ENCODE results near the gene ABI2.

ABI2 gene

GRCh38 chr2:203442463-203442862, 114.3 kb downstream of the ABI2 start:
- H3K27ac ChIP-seq, result no peak overlapping the region
- TF ChIP-seq CTCF (conservative IDR thresholded peaks at IDR 0.05) (no peak), ZFX (IDR thresholded peaks at IDR 0.05) (no peak)

GRCh38 chr2:203444738-203445137, 116.5 kb downstream of the ABI2 start:
- no peak for TF ChIP-seq CTCF (conservative IDR thresholded peaks at IDR 0.05)
- no peak overlapping the region for H3K27ac ChIP-seq

- no peak overlapping the region for H3K27ac ChIP-seq
- TF ChIP-seq CTCF (conservative IDR thresholded peaks at IDR 0.05) (no peak), ZFX (IDR thresholded peaks at IDR 0.05) (no peak)
These were observed 117.9 kb downstream of the ABI2 start for GRCh38 chr2:203446071-203446481.

- H3K27ac ChIP-seq, result no peak overlapping the region
- TF ChIP-seq CTCF (conservative IDR thresholded peaks at IDR 0.05) (no peak), ZFX (IDR thresholded peaks at IDR 0.05) (no peak)
These were observed 118.6 kb downstream of the ABI2 start for GRCh38 chr2:203446780-203447179.

- no peak overlapping the region for H3K27ac ChIP-seq
- TF ChIP-seq ZFX (IDR thresholded peaks at IDR 0.05) (no peak), CTCF (conservative IDR thresholded peaks at IDR 0.05) (no peak)
These were observed 122.4 kb downstream of the ABI2 start for GRCh38 chr2:203450561-203450960.

- TF ChIP-seq ZFX (IDR thresholded peaks at IDR 0.05), result no peak
- no peak for TF ChIP-seq CTCF (conservative IDR thresholded peaks at IDR 0.05)
- no peak overlapping the region for H3K27ac ChIP-seq
These were observed 122.8 kb downstream of the ABI2 start for GRCh38 chr2:203451011-203451410.

- TF ChIP-seq ZFX (IDR thresholded peaks at IDR 0.05) (no peak), CTCF (conservative IDR thresholded peaks at IDR 0.05) (no peak)
- no peak overlapping the region for H3K27ac ChIP-seq
These were observed 123.5 kb downstream of the ABI2 start for GRCh38 chr2:203451689-203452088.

Measured in C4-2B (cell line).